ENCODE data around the gene HNRNPCL2.
"Not testable (repeated sequence)": the region's sequence is repeated elsewhere in the genome, so short reads cannot be mapped to it uniquely, and the experiment has no call there.

The HNRNPCL2 gene

DNA sequence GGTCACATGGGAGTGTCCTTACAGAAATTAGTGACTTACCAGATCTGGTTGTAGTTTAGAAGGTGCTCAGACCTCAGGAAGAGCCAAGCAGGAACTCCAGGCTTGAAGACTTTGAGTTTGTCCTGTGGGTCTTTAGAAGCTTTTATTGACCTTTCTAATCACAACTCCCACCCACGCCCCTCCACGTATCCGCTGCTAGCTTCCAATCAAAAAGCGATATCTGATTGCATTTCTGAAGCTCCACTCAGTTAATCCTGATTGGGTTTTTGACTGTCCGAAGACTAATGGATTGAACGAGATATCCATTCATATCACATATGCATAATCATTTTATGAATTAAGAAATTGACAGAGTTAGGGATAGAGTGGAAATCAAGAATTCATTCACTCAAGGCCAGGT, at the start of gene HNRNPCL2:
HNRNPCL2 (minus strand) TSS at position 101 of the 400 bp plus-strand sequence. CDS start 454 bp downstream, outside the sequence.
- H3K4me3 ChIP-seq (ENCODE audit: low read length, poor library complexity, severe bottlenecking); H3K36me3 ChIP-seq (ENCODE audit: insufficient read depth, low read length); H3K9ac ChIP-seq (ENCODE audit: low read depth, low read length, poor library complexity, severe bottlenecking); H2AFZ ChIP-seq (ENCODE audit: low read length); H3K27me3 ChIP-seq (ENCODE audit: insufficient read depth, low read length, poor library complexity, severe bottlenecking); H3K79me2 ChIP-seq (ENCODE audit: insufficient read depth, low read length); H4K20me1 ChIP-seq (ENCODE audit: insufficient read depth, low read length, poor library complexity, severe bottlenecking); H3K4me2 ChIP-seq (ENCODE audit: low read depth, low read length, poor library complexity, severe bottlenecking); H3K9me3 ChIP-seq (ENCODE audit: insufficient read depth, low read depth, low read length); H3K4me1 ChIP-seq (ENCODE audit: insufficient read depth, low read length, poor library complexity, severe bottlenecking); H3F3A ChIP-seq (ENCODE audit: low read depth); H3K9me2 ChIP-seq (replicated peaks; ENCODE audit: low read depth, low read length): not testable (repeated sequence)

DNA sequence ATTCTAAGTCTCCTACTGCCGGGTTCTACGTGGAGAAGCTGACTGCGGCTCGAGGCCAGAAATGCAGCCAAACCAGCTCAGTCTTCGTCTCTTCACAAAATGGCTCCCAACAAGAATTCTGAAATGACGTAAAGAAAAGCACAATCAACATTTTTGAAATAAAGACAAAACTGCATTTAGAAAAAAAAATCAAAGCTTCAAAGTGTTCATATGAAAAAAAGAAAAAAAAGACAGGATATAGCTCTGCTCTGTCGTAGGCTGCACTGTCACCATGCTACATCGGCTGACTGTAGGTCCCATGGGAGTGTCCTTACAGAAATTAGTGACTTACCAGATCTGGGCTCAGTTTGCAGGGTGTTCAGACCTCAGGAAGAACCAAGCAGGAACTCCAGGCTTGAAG, 48.9 kb upstream of the HNRNPCL2 start, which contains the start of gene HNRNPCL4:
HNRNPCL4 (minus strand) TSS at position 101 of the 400 bp plus-strand sequence. CDS start 164 bp downstream, outside the sequence.
- not testable (repeated sequence) for H3K79me2 ChIP-seq (ENCODE audit: insufficient read depth, low read length); H4K20me1 ChIP-seq (ENCODE audit: insufficient read depth, low read length, poor library complexity, severe bottlenecking); H3K9me2 ChIP-seq (replicated peaks; ENCODE audit: low read depth, low read length); H3K27me3 ChIP-seq (ENCODE audit: insufficient read depth, low read length, poor library complexity, severe bottlenecking); H3F3A ChIP-seq (ENCODE audit: low read depth); H3K36me3 ChIP-seq (ENCODE audit: insufficient read depth, low read length); H2AFZ ChIP-seq (ENCODE audit: low read length); H3K4me2 ChIP-seq (ENCODE audit: low read depth, low read length, poor library complexity, severe bottlenecking); H3K4me3 ChIP-seq (ENCODE audit: low read length, poor library complexity, severe bottlenecking); H3K9me3 ChIP-seq (ENCODE audit: insufficient read depth, low read depth, low read length); H3K9ac ChIP-seq (ENCODE audit: low read depth, low read length, poor library complexity, severe bottlenecking); H3K4me1 ChIP-seq (ENCODE audit: insufficient read depth, low read length, poor library complexity, severe bottlenecking)

DNA sequence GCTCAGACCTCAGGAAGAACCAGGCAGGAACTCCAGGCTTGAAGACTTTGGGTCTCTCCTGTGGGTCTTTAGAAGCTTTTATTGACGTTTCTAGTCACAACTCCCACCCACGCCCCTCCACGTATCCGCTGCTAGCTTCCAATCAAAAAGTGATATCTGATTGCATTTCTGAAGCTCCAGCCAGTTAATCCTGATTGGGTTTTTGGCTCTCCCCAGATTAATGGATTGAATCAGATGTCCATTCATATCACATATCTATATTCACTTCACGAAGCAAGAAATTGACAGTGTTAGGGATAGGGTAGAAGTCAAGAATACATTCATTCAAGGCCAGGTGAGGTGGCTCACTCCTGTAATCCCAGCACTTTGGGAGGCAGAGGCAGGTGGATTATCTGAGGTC, 39.3 kb upstream of the HNRNPCL2 start, which contains the start of gene PRAMEF26:
PRAMEF26 (minus strand) TSS at position 101 of the 400 bp plus-strand sequence. CDS start 2,914 bp downstream, outside the sequence.
- H3K4me2 ChIP-seq (ENCODE audit: low read depth, low read length, poor library complexity, severe bottlenecking); H3K9me2 ChIP-seq (replicated peaks; ENCODE audit: low read depth, low read length); H3K27me3 ChIP-seq (ENCODE audit: insufficient read depth, low read length, poor library complexity, severe bottlenecking); H3K9ac ChIP-seq (ENCODE audit: low read depth, low read length, poor library complexity, severe bottlenecking); H3K36me3 ChIP-seq (ENCODE audit: insufficient read depth, low read length); H3K9me3 ChIP-seq (ENCODE audit: insufficient read depth, low read depth, low read length); H2AFZ ChIP-seq (ENCODE audit: low read length); H3K4me3 ChIP-seq (ENCODE audit: low read length, poor library complexity, severe bottlenecking); H3K79me2 ChIP-seq (ENCODE audit: insufficient read depth, low read length); H3K4me1 ChIP-seq (ENCODE audit: insufficient read depth, low read length, poor library complexity, severe bottlenecking); H4K20me1 ChIP-seq (ENCODE audit: insufficient read depth, low read length, poor library complexity, severe bottlenecking); H3F3A ChIP-seq (ENCODE audit: low read depth): not testable (repeated sequence)

DNA sequence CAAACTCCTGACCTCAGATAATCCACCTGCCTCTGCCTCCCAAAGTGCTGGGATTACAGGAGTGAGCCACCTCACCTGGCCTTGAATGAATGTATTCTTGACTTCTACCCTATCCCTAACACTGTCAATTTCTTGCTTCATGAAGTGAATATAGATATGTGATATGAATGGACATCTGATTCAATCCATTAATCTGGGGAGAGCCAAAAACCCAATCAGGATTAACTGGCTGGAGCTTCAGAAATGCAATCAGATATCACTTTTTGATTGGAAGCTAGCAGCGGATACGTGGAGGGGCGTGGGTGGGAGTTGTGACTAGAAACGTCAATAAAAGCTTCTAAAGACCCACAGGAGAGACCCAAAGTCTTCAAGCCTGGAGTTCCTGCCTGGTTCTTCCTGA, 46.2 kb downstream of the HNRNPCL2 start, which contains the start of gene PRAMEF25:
PRAMEF25 (plus strand) TSS at position 301 of the 400 bp plus-strand sequence. CDS start 2,920 bp downstream, outside the sequence.
- H3F3A ChIP-seq (ENCODE audit: low read depth); H3K4me1 ChIP-seq (ENCODE audit: insufficient read depth, low read length, poor library complexity, severe bottlenecking); H3K4me2 ChIP-seq (ENCODE audit: low read depth, low read length, poor library complexity, severe bottlenecking); H3K9me2 ChIP-seq (replicated peaks; ENCODE audit: low read depth, low read length); H3K27me3 ChIP-seq (ENCODE audit: insufficient read depth, low read length, poor library complexity, severe bottlenecking); H4K20me1 ChIP-seq (ENCODE audit: insufficient read depth, low read length, poor library complexity, severe bottlenecking); H3K79me2 ChIP-seq (ENCODE audit: insufficient read depth, low read length); H3K4me3 ChIP-seq (ENCODE audit: low read length, poor library complexity, severe bottlenecking); H3K9ac ChIP-seq (ENCODE audit: low read depth, low read length, poor library complexity, severe bottlenecking); H3K36me3 ChIP-seq (ENCODE audit: insufficient read depth, low read length); H2AFZ ChIP-seq (ENCODE audit: low read length); H3K9me3 ChIP-seq (ENCODE audit: insufficient read depth, low read depth, low read length): not testable (repeated sequence)

Data from Loucy (cell line).